OCI-LY7 (cell line): ENCODE measurements around the gene BST1. TPM values are rescaled to one million over a fixed set of nuclear protein-coding genes. Genes with fewer than 3 reads are reported as not detected.

Experiments
- BruUV-seq: library from RNA; stranded (reverse); fragments of 400-500 nt; replicated peaks from 2 replicates; lab custom pipeline; 2021; lab: Mats Ljungman, UMichigan
- CTCF ChIA-PET: fragments of 300-600 bp; sonication (Branson Sonifier 250); formaldehyde crosslinking; loops from one replicate; lab custom pipeline; 2022; ENCODE audit warnings: antibody characterized with exemption; ENCODE audit not compliant: unreplicated experiment; lab: Charles Lee
- POLR2A ChIA-PET: fragments of 300-600 bp; sonication (Branson Sonifier 250); formaldehyde crosslinking; loops from one replicate; lab custom pipeline; 2022; ENCODE audit warnings: antibody characterized with exemption; lab: Charles Lee
- DNase-seq: peaks from one replicate; pipeline ENCODE4 v3.0.0-alpha.2; 2015; ENCODE audit warnings: low spot score
- H2AFZ ChIP-seq: fragments of 200-600 bp; sonication (generic), shearing (Covaris generic); 2 replicates; pipeline ENCODE4 v1.6.1; 2014; ENCODE audit warnings: mild to moderate bottlenecking, antibody characterized with exemption, low read length, moderate library complexity
- H3K27ac ChIP-seq: fragments of 200-600 bp; sonication (generic); 2 replicates; pipeline ENCODE4 v1.5.1; 2014; ENCODE audit warnings: mixed run types, low read depth, mild to moderate bottlenecking, moderate library complexity, low read length, inconsistent platforms; ENCODE audit not compliant: poor library complexity, severe bottlenecking
- H3K36me3 ChIP-seq: fragments of 200-600 bp; sonication (generic); 2 replicates; pipeline ENCODE4 v1.6.1; 2014; ENCODE audit warnings: mild to moderate bottlenecking, antibody characterized with exemption, low read length, moderate library complexity, mixed read lengths; ENCODE audit not compliant: insufficient read depth
- H3K4me1 ChIP-seq: fragments of 200-600 bp; sonication (generic); 2 replicates; pipeline ENCODE4 v1.5.1; 2014; ENCODE audit warnings: mild to moderate bottlenecking, low read length; ENCODE audit not compliant: insufficient read depth, poor library complexity, severe bottlenecking
- H3K4me2 ChIP-seq: fragments of 200-600 bp; sonication (generic); 2 replicates; pipeline ENCODE4 v1.6.1; 2014; ENCODE audit warnings: mild to moderate bottlenecking, low read length
- H3K4me3 ChIP-seq: fragments of 200-600 bp; sonication (generic); 2 replicates; pipeline ENCODE4 v1.5.1; 2014; ENCODE audit warnings: mild to moderate bottlenecking, low read depth, low read length; ENCODE audit not compliant: poor library complexity, severe bottlenecking
- H3K79me2 ChIP-seq: fragments of 200-600 bp; sonication (generic); 2 replicates; pipeline ENCODE4 v1.6.1; 2016; ENCODE audit warnings: low read depth, mild to moderate bottlenecking, low read length, moderate library complexity, mixed read lengths; ENCODE audit not compliant: insufficient read depth
- H3K9me2 ChIP-seq: fragments of 200-600 bp; sonication (generic); 2 replicates; pipeline ENCODE4 v1.6.1; 2016; ENCODE audit warnings: mild to moderate bottlenecking, low read length, mixed read lengths; ENCODE audit not compliant: insufficient read depth
- H3K9me3 ChIP-seq: fragments of 200-600 bp; sonication (generic); 2 replicates; pipeline ENCODE4 v1.6.1; 2014; ENCODE audit warnings: mild to moderate bottlenecking, mixed run types, low read length, mixed read lengths
- H4K20me1 ChIP-seq: fragments of 200-600 bp; sonication (generic); 2 replicates; pipeline ENCODE4 v1.6.1; 2014; ENCODE audit warnings: mild to moderate bottlenecking, antibody characterized with exemption, low read length, moderate library complexity, mixed read lengths; ENCODE audit not compliant: insufficient read depth
- EZH2phosphoT487 ChIP-seq: fragments of 200-600 bp; sonication (generic); IDR thresholded peaks from 2 replicates; pipeline ENCODE4 v1.6.1; 2018; ENCODE audit warnings: low read depth, borderline replicate concordance, mild to moderate bottlenecking, mixed run types, antibody characterized with exemption, low read length, moderate library complexity, mixed read lengths
- intact Hi-C: fragments of 100-400 bp; cut with micrococcal nuclease; formaldehyde crosslinking; loops from one replicate; pipeline ENCODE4 v1.10.0; 2022; ENCODE audit not compliant: unreplicated experiment
- total RNA-seq, 2 experiments: library from RNA; depleted of rRNA in 1 of 2; stranded (reverse); fragments of >200 nt in 1 of 2; shearing (Covaris generic) in 1 of 2; gene quantifications; 2 replicates each; pipeline ENCODE4 v1.2.3, GENCODE V29; 2014 to 2022
- TF ChIP-seq, protein P1 (sequence below): fragments of 200-600 bp; sonication (generic); conservative IDR thresholded peaks from 2 replicates; pipeline ENCODE4 v1.5.1; 2014; ENCODE audit warnings: mild to moderate bottlenecking, antibody characterized with exemption, low read length, moderate library complexity, mixed read lengths

The BST1 gene
- total RNA-seq, 2 experiments from 2014 or later: 0.21 to 0.50 TPM

DNA sequence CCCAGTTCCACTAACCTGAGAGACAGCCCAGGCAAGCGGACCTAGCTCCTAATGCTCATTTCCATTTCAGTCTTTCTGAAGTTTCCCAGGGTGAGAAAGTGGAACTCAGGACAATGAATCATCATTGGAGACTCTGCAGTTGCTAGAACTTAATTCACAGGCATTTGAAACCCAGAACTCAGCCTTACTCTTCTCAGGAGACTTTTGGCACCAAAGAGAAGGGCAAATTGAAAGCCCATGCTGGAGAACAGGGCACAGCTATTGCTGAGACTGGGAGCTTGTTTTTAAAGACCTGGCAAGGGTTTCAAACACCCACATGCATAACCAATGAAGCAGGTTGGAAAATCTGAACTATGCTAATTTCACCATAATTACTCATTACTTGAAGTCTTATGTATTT is 36.0 kb downstream of the BST1 start:
- Histone ChIP-seq H3K4me2 (no peak overlapping the region), H4K20me1 (no peaks in the 10 kb centered on the region), H2AFZ (no peak overlapping the region), H3K4me3 (no peak overlapping the region), H3K27ac (no peak overlapping the region), H3K9me3 (peaks cover 25% of the 10 kb centered on the region; the same call in 1 of the 2 replicates), H3K9me2 (no peaks in the 10 kb centered on the region), H3K4me1 (peaks cover 9% of the 10 kb centered on the region), H3K36me3 (peaks cover 4% of the 10 kb centered on the region; the same call in 1 of the 2 replicates), H3K79me2 (no peaks in the 10 kb centered on the region)
- DNase-seq: no peak
- CTCF ChIA-PET: no interaction called here
- BruUV-seq: no TSS peak
- intact Hi-C loops: no loop called here
- POLR2A ChIA-PET: interaction anchor here (0.6 to 1.2 kb wide), 5 partner anchors 9 to 1053 kb away, joined by 3 to 7 read pairs (median 4); no protein-coding TSS in a partner anchor
- TF ChIP-seq, protein P1, sequence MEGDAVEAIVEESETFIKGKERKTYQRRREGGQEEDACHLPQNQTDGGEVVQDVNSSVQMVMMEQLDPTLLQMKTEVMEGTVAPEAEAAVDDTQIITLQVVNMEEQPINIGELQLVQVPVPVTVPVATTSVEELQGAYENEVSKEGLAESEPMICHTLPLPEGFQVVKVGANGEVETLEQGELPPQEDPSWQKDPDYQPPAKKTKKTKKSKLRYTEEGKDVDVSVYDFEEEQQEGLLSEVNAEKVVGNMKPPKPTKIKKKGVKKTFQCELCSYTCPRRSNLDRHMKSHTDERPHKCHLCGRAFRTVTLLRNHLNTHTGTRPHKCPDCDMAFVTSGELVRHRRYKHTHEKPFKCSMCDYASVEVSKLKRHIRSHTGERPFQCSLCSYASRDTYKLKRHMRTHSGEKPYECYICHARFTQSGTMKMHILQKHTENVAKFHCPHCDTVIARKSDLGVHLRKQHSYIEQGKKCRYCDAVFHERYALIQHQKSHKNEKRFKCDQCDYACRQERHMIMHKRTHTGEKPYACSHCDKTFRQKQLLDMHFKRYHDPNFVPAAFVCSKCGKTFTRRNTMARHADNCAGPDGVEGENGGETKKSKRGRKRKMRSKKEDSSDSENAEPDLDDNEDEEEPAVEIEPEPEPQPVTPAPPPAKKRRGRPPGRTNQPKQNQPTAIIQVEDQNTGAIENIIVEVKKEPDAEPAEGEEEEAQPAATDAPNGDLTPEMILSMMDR: no peak
- no peak for TF ChIP-seq EZH2phosphoT487

DNA sequence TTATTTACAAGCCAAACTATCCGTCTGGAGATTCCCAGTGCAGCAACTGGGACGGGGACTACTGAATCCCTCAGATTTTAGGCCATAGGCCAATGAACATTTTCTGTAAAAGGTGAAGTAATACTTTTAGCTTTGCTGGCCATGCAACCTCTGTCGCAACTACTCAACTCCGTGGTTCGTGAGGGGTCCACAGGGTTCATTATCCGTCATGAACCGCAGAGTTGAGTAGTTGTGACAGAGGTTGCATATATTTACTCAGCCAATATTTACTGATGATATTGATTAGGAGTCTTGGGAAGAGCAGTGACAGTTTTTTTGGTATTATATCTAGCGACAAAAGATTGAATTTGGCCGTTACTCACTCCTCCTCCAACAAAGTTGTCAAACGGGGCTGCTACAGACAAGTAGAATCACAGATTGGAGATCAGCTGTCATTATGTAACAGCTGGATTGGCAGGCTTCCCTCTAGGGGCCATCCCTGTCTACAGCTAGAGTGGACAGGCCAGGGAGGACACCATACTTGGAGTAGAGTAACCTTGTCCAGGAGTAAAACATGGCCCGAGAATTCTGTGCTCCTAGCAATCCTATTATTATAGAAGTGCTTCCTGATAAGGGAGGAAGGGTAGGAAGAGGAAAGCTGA is 38.0 kb downstream of the BST1 start:
- Histone ChIP-seq H3K4me2 (no peak overlapping the region), H3K9me2 (no peaks in the 10 kb centered on the region), H3K4me1 (no peaks in the 10 kb centered on the region), H3K9me3 (peaks cover 26% of the 10 kb centered on the region; the same call in 1 of the 2 replicates), H2AFZ (no peak overlapping the region), H3K36me3 (peaks cover 4% of the 10 kb centered on the region; the same call in 1 of the 2 replicates), H3K4me3 (no peak overlapping the region), H3K27ac (no peak overlapping the region), H4K20me1 (no peaks in the 10 kb centered on the region), H3K79me2 (no peaks in the 10 kb centered on the region)
- TF ChIP-seq, protein P1: no peak
- no peak for TF ChIP-seq EZH2phosphoT487
- no peak for DNase-seq
- ChIA-PET CTCF (no interaction called here), POLR2A (interaction anchor here (0.7 to 1.1 kb wide), 2 partner anchors 11 to 137 kb away, joined by 3 read pairs; no protein-coding TSS in a partner anchor)
- intact Hi-C loops: no loop called here
- BruUV-seq: no TSS peak

DNA sequence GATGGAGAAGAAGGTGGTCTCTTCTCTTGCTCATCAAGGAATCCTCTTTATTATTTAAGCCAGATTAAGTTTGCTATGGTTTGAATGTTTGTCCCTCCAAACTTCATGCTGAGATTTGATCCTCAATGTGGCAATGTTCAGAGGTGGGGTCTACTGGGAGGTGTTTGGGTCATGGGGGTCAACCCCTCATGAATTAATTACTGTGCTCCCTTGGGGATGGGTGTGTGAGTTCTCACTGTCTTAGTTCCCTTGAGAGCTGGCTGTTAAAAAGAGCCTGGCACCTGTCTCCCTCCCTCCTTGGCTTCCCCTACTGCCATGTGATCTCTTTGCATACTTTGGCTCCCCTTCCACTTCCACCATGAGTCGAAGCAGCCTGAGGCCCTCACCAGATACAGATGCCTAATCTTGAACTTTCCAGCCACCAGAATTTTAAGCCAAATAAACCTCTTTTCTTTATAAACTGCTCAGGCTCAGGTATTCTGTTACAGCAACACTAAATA is 39.3 kb downstream of the BST1 start:
- H3K27ac ChIP-seq: no peak overlapping the region
- peaks cover 4% of the 10 kb centered on the region; the same call in 1 of the 2 replicates for H3K36me3 ChIP-seq
- CTCF ChIA-PET: no interaction called here
- H4K20me1 ChIP-seq: no peaks in the 10 kb centered on the region
- H2AFZ ChIP-seq: no peak overlapping the region
- POLR2A ChIA-PET: interaction anchor here (1.1 kb wide), 1 partner anchor 10 kb away, joined by 3 read pairs; no protein-coding TSS in a partner anchor
- intact Hi-C loops: no loop called here
- peaks cover 31% of the 10 kb centered on the region; the same call in 1 of the 2 replicates for H3K9me3 ChIP-seq
- no peak for TF ChIP-seq EZH2phosphoT487
- TF ChIP-seq, protein P1: no peak
- DNase-seq: no peak
- H3K4me2 ChIP-seq: no peak overlapping the region
- no peak overlapping the region for H3K4me3 ChIP-seq
- H3K9me2 ChIP-seq: no peaks in the 10 kb centered on the region
- no peaks in the 10 kb centered on the region for H3K4me1 ChIP-seq
- BruUV-seq: no TSS peak
- H3K79me2 ChIP-seq: no peaks in the 10 kb centered on the region
